GM23248 (cell line): ENCODE results near the gene GFRAL.

ENCODE experiments used
- EZH2 ChIP-seq: fragments of 200-600 bp; sonication (generic); IDR thresholded peaks from 2 replicates; pipeline ENCODE4 v1.6.1; 2018; ENCODE audit warnings: antibody characterized with exemption, mild to moderate bottlenecking; ENCODE audit not compliant: insufficient read depth, poor library complexity, severe bottlenecking
- EZH2phosphoT487 ChIP-seq: fragments of 200-600 bp; sonication (generic); IDR thresholded peaks from 2 replicates; pipeline ENCODE4 v1.6.1; 2018; ENCODE audit warnings: antibody characterized with exemption, moderate library complexity, mild to moderate bottlenecking, low read depth; ENCODE audit not compliant: insufficient read depth

DNA sequence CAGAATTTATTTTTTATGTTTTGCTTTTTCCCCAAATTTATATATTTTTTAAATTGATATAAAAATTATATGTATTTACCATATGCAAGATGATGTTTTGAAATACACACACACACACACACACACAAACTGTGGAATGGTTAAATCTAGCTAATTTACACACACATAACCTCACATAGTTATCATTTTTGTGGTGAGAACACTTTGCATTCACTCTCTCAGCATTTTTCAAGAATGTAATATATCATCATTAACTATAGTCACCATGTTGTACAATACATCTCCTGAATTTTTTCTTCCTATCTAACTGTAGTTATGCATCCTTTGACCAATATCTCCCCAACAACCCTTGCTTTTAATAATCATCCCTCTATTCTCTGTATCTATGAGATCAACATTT lies 52.2 kb downstream of the GFRAL start:
- TF ChIP-seq EZH2 = no peak
- no peak for TF ChIP-seq EZH2phosphoT487
